GM19023 (cell line): ENCODE data around the gene PIEZO2.
"Not testable (repeated sequence)": the region's sequence is repeated elsewhere in the genome, so short reads cannot be mapped to it uniquely, and the experiment has no call there.

Source experiments
- ATAC-seq: cut with Tn5 transposase; IDR thresholded peaks from one replicate; pipeline ENCODE4 v1.9.1; 2021; ENCODE audit warnings: mild to moderate bottlenecking, moderate library complexity; ENCODE audit not compliant: unreplicated experiment

Gene PIEZO2

DNA sequence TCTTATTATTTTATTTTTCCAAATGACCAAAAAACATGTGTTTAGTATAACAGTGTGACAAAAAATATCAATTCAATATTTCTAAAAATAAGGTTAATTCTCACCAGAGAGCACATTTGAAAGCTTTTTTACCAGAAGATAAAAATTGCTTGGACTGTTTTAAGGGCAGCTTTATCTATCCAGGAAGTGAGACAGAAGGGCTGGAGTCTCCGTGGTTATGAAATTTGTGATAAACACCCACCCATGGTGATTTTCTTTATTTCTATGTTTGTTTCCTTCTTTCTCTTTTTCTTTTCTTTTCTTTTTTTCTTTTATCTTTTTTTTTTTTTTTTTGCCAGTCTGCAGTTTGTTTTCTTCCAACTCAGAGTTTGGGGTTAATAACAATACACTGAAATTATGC lies 298.5 kb downstream of the PIEZO2 start:
- ATAC-seq: no peak

DNA sequence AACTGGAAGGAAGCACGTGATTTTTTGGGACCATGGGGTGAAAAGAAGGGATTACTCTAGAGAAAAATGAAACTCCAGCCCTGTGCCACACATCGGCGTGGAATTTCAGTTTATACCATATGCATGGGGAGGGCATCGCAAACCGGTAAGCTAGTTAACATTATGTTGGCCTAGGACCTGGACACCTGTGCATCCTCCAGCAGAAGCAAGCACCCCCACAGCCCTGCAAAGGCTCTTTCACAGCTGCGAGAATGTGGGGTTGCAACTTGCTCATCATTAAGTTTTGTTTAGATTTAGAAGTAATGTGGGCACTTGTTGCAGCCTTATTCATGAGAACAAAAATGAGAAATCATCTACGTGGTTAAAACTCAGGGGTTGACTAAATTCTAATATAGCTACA lies 299.2 kb downstream of the PIEZO2 start:
- no peak for ATAC-seq

- no peak for ATAC-seq
Observed at GRCh38 chr18:10847907-10848306, 301.5 kb downstream of the PIEZO2 start.

DNA sequence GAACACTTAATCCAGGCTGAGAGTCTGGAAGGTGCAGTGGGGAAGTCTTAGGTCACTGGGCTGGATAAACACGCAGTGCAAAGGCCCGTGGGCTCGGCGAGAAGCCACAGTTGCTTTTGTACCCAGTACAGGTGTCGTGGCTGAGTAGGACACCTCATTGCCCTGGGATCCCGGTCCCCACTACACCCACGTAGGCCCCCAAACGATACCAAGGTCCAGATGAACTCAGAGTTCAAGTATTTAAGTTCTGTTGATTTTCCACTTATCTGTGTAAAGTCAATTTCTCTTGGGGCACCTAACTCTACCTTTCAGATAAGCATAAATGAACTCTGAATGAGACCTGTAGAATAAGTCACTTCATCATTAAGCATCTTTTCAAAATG lies 302.0 kb downstream of the PIEZO2 start:
- ATAC-seq: no peak

- no peak for ATAC-seq
Observed at GRCh38 chr18:10846657-10847407, 302.5 kb downstream of the PIEZO2 start.

DNA sequence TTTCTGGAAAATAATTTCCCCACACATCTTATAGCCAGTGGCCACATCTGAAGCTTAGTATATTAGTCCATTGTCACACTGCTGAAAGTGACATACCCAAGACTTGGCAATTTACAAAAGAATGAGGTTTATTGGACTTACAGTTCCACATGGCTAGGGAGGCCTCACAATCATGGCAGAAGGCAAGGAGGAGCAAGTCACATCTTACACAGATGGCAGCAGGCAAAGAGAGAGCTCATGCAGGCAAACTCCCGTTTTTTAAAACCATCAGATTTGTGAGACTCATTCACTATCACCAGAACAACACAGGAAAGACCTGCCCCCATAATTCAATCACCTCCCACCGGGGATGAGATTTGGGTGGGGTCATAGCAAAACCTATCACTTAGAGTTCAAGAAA lies 303.3 kb downstream of the PIEZO2 start:
- ATAC-seq: not testable (repeated sequence)

- ATAC-seq: no peak
Observed at GRCh38 chr18:10843565-10843964, 305.8 kb downstream of the PIEZO2 start.

DNA sequence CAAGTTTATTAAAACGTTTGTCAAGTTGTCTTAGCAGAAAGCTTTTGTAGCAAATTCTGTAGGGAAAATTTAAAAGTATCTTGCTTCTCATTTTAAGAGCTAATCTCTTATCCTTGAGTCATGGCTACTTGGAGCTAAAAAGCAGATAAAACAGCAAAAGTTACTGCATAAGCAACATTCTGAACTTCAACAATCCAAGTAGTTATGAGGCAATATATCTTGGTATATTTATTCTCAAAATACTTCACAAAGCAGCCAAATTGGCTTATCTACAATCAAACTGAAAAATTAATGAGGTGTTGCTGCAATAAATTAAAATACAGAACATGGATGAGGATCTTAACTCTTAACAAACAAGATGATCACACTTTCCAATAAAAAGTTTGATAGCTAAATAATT lies 306.5 kb downstream of the PIEZO2 start:
- ATAC-seq: no peak

GRCh38 chr18:10842371-10842770 lies 307.0 kb downstream of the PIEZO2 start:
- ATAC-seq: no peak

GRCh38 chr18:10841203-10841602 lies 308.2 kb downstream of the PIEZO2 start:
- no peak for ATAC-seq

GRCh38 chr18:10840743-10841142 lies 308.6 kb downstream of the PIEZO2 start:
- ATAC-seq: no peak

GRCh38 chr18:10839421-10839820 lies 309.9 kb downstream of the PIEZO2 start:
- no peak for ATAC-seq

DNA sequence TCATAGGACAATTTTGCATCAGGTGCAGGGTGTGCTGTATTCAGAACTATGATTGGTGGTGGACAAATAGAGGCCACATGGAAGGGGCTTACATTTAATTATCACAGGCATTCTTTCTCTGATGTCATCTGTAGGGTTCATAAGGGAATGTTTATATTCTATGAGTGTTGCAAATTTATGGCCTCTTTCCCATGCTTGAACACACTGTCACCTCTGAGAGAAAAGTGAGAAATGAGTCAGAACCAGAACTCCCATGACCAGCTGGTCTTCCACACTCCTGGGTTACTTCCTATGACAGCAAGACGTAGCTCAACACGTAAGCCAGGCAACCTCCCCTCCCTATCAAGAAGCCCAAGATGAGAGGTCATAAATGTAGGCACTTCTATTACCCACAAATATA lies 310.8 kb downstream of the PIEZO2 start:
- ATAC-seq: no peak

GRCh38 chr18:10834128-10834815 lies 315.1 kb downstream of the PIEZO2 start:
- no peak for ATAC-seq

GRCh38 chr18:10833656-10834055 lies 315.7 kb downstream of the PIEZO2 start:
- ATAC-seq: no peak

GRCh38 chr18:10826400-10826799 lies 323.0 kb downstream of the PIEZO2 start:
- ATAC-seq: no peak

- ATAC-seq: no peak
Observed at GRCh38 chr18:10822456-10822855, 326.9 kb downstream of the PIEZO2 start.

DNA sequence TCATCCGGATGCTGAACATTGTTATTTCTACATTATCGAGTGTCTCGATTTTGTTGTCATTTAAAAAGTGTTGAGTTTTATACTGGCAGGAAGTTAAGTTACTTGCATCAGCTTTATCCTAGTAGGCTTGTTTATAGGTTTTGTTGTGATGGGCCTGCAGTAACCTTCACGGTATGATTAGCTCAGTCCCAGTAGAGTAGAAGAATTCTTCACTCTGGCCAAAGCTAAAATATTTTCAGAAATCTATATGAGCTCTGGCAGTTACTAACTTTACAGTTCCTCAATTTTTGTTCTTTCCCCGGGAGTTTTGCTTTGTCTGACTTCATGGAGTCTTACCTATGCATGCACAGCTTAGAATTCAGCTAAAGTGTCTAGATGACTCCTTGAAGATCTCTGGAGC lies 328.7 kb downstream of the PIEZO2 start:
- ATAC-seq: no peak

DNA sequence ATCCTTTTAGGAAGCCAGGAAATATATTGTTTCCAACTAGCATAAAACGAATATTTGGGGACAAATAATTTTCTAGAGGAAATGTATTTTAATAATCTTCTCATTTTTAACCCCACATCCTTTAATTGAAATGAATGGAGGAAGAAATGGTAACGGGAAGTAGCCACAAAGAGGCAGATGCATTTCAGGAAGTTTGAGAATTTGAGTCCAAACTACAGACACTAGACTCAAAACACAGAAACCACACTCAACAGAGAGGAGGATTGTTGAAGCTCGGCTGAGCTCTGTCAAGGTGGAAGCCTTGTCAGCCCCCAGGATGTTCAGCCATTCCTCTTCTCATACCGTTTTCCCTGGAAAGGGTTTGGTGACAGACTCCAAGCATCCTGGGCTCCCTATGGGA lies 335.0 kb downstream of the PIEZO2 start:
- ATAC-seq: no peak

DNA sequence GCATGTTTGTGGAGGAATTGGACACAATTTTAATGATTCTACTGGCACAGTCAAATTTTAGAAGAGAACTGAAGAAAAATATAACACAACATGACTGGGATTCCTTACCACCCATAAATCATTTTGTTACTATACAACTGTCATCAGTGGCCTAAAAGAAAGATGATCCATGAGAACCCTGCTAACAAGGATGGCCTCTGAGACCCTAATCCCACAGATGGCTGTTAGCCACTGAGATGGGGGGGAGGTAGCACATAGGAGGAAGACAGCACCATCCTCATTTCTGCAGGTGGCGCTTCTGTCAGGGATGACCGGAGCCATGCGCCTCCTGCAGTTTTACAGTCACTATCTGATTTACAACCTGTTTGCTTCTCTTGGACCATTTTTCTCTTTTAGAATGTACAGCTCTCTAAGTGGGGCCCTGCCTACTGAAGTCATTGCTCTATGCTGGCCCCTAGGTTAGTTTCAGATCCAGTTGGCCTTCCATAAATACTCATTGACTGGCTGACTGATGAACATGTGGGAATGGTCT lies 343.7 kb downstream of the PIEZO2 start:
- no peak for ATAC-seq

DNA sequence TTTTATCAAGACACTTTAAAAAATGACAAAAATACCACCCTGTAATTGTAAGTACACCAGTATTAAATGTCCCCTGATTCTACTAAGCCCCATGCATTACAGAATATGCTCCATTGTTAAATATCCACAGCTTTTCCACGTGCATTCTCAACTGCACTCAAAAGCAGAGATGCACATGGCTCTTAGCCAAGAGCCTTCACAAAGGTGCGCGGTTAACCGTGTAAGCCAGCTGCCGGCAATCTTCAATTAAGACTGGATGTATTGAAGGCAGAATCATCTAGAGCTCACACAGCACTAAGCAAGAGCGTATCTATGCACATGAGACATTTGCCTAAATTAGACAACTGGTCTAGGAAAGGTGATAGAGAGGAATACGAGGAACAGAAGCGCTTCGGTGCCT lies 345.2 kb downstream of the PIEZO2 start:
- no peak for ATAC-seq
